GM12864 (cell line): ENCODE data around the gene MRPL2.

ENCODE experiments used
- DNase-seq: peaks from one replicate; pipeline ENCODE4 v3.0.0-alpha.2; 2011; ENCODE audit warnings: low read depth
- H3K4me3 ChIP-seq: 2 replicates; pipeline ENCODE4 v1.5.1; 2011; ENCODE audit warnings: mild to moderate bottlenecking, low read depth, low read length, control low read depth
- CTCF ChIP-seq: IDR thresholded peaks from 2 replicates; pipeline ENCODE4 v1.5.1; 2011; ENCODE audit warnings: low read depth, mild to moderate bottlenecking, moderate library complexity, low read length, control low read depth, inconsistent platforms; ENCODE audit errors: missing control alignments

Gene MRPL2

DNA sequence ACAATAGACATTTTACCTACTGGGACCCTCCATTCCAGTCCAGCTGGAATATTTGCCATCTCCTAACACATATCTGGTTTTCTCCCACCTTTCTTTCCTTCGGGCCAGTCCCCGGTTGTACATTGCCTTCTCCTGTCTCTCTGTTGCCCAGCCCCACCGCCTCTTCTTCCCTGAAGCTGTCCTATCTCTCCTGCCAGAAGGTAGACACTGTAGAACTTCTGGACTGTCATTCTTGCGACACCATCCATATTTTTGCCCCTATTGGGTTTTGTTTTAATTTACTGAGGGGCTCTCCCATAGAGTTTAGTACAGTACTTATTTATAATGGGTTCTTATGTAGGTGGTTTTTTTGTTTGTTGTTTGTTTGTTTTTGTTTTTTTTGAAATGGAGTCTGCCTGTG is 21.8 kb upstream of the MRPL2 start:
- no peak for TF ChIP-seq CTCF
- H3K4me3 ChIP-seq, result no peak overlapping the region
- no peak for DNase-seq

DNA sequence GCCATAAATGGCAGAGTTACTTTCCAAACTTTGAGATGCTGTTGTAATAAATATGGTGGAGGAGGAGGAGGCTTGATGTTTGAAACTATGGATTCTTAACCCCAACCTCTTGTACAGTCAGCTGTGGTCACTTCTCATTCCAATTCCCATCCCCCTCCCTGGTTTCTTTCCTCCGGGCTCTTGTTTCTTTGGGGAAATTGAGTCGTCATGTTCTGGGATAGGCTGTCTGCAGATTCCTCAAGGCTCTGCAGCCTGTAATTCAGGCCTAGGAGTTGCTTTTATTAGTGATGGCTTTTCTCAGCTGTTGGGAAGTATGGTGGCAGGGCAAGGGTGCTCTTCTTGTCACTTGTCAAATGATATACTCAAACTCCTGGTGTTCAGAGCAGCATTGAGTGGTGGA is 19.5 kb upstream of the MRPL2 start:
- H3K4me3 ChIP-seq, result no peak overlapping the region
- no peak for DNase-seq
- no peak for TF ChIP-seq CTCF

- H3K4me3 ChIP-seq, result no peak overlapping the region
- no peak for TF ChIP-seq CTCF
- no peak for DNase-seq
Observed at GRCh38 chr6:43077981-43078511, 18.8 kb upstream of the MRPL2 start.

- no peak for TF ChIP-seq CTCF
- no peak for DNase-seq
- no peak overlapping the region for H3K4me3 ChIP-seq
Observed at GRCh38 chr6:43077333-43077809, 18.1 kb upstream of the MRPL2 start.

GRCh38 chr6:43076464-43077332 is 17.5 kb upstream of the MRPL2 start:
- no peak for DNase-seq
- H3K4me3 ChIP-seq, result peak overlapping the region; percentile 26
- TF ChIP-seq CTCF, result no peak

DNA sequence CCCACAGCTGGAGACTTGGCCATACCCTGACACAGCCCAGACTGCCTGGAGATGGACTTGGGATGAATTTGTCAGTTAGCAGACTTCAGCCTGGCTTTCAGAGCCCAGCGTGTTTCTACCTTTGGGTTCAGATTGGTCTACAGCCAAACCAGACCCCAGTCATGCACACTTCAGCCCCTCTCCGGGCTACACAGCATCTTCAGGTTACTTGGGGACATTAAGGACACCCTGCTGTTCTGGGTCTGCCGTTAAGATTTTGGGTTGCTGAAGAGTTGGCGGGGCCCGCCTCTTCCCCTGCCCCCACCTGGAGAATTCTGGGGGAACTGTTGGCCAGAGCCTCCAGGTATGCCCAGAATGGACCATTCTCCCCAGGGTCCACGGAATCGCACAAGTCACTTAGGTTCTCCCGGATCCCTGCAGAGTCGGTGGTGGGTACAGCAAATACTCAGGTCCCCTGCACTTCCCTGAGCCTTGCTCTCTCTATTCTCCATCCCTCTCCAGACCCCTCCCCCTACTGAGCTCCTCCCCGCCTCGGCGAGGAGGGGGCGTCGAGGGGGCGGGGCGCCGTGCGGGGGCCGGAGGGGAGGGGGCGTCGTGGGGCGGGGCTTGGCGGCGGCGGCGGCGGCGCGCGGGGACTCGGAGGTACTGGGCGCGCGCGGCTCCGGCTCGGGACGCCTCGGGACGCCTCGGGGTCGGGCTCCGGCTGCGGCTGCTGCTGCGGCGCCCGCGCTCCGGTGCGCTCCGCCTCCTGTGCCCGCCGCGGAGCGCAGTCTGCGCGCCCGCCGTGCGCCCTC is 16.6 kb upstream of the MRPL2 start, which contains the start of gene PTK7:
Gene PTK7 (plus strand): TSS at position 645 of the 794 bp plus-strand sequence. CDS start 175 bp downstream, outside the sequence.
- peak within 1 kb of the TSS; percentile 26 for H3K4me3 ChIP-seq
- DNase-seq, result no peak
- TF ChIP-seq CTCF, result no peak
